ENCODE measurements around the gene MRPL1.

MRPL1 gene

GRCh38 chr4:77862478-77863216 lies at the start of gene MRPL1 (continued):
- no peak for TF ChIP-seq BCL6B (tag by site-specific recombination; IDR thresholded peaks at IDR 0.05)
- peak; percentile 80 for TF ChIP-seq SP7 (tag by site-specific recombination; IDR thresholded peaks at IDR 0.05)
- TF ChIP-seq ZNF366 (tag by site-specific recombination; conservative IDR thresholded peaks at IDR 0.05) = peak; percentile 86
- peak; percentile 88 for TF ChIP-seq ZNF335 (tag by site-specific recombination; conservative IDR thresholded peaks at IDR 0.05)
- TF ChIP-seq ZSCAN18 (tag by site-specific recombination; IDR thresholded peaks at IDR 0.05) = no peak; the same call in 1 of the 2 replicates
- TF ChIP-seq ZNF623 (tag by site-specific recombination; IDR thresholded peaks at IDR 0.05) = 0 out of 2 replicates have a peak, but pooled peaks have one; percentile 12
- peak; percentile 75; the same call in 1 of the 2 replicates for TF ChIP-seq ZNF610 (tag by site-specific recombination; IDR thresholded peaks at IDR 0.05; ENCODE audit: borderline replicate concordance)
- TF ChIP-seq KLF16 (tag by site-specific recombination; IDR thresholded peaks at IDR 0.05) = peak; percentile 86
- TF ChIP-seq, protein P1, sequence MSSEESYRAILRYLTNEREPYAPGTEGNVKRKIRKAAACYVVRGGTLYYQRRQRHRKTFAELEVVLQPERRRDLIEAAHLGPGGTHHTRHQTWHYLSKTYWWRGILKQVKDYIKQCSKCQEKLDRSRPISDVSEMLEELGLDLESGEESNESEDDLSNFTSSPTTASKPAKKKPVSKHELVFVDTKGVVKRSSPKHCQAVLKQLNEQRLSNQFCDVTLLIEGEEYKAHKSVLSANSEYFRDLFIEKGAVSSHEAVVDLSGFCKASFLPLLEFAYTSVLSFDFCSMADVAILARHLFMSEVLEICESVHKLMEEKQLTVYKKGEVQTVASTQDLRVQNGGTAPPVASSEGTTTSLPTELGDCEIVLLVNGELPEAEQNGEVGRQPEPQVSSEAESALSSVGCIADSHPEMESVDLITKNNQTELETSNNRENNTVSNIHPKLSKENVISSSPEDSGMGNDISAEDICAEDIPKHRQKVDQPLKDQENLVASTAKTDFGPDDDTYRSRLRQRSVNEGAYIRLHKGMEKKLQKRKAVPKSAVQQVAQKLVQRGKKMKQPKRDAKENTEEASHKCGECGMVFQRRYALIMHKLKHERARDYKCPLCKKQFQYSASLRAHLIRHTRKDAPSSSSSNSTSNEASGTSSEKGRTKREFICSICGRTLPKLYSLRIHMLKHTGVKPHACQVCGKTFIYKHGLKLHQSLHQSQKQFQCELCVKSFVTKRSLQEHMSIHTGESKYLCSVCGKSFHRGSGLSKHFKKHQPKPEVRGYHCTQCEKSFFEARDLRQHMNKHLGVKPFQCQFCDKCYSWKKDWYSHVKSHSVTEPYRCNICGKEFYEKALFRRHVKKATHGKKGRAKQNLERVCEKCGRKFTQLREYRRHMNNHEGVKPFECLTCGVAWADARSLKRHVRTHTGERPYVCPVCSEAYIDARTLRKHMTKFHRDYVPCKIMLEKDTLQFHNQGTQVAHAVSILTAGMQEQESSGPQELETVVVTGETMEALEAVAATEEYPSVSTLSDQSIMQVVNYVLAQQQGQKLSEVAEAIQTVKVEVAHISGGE (tag by site-specific recombination; conservative IDR thresholded peaks at IDR 0.05; ENCODE audit: low read depth) = peak; percentile 99
- no peak for TF ChIP-seq ZNF19 (tag by site-specific recombination; IDR thresholded peaks at IDR 0.05; ENCODE audit: low read depth)
- peak; percentile 88 for TF ChIP-seq ZBTB20 (tag by site-specific recombination; IDR thresholded peaks at IDR 0.05)
- peak; percentile 83; the same call in 1 of the 2 replicates for TF ChIP-seq ZNF184 (tag by site-specific recombination; IDR thresholded peaks at IDR 0.05)
- peak; percentile 96 for TF ChIP-seq YY1 (tag by site-specific recombination; IDR thresholded peaks at IDR 0.05)
- TF ChIP-seq IKZF3 (tag by site-specific recombination; IDR thresholded peaks at IDR 0.05) = peak; percentile 46; the same call in 1 of the 2 replicates
- no peak for TF ChIP-seq ZNF621 (tag by site-specific recombination; IDR thresholded peaks at IDR 0.05)
- peak; percentile 34; the same call in 1 of the 2 replicates for TF ChIP-seq KLF1 (tag by site-specific recombination; IDR thresholded peaks at IDR 0.05)
- TF ChIP-seq, protein P2, sequence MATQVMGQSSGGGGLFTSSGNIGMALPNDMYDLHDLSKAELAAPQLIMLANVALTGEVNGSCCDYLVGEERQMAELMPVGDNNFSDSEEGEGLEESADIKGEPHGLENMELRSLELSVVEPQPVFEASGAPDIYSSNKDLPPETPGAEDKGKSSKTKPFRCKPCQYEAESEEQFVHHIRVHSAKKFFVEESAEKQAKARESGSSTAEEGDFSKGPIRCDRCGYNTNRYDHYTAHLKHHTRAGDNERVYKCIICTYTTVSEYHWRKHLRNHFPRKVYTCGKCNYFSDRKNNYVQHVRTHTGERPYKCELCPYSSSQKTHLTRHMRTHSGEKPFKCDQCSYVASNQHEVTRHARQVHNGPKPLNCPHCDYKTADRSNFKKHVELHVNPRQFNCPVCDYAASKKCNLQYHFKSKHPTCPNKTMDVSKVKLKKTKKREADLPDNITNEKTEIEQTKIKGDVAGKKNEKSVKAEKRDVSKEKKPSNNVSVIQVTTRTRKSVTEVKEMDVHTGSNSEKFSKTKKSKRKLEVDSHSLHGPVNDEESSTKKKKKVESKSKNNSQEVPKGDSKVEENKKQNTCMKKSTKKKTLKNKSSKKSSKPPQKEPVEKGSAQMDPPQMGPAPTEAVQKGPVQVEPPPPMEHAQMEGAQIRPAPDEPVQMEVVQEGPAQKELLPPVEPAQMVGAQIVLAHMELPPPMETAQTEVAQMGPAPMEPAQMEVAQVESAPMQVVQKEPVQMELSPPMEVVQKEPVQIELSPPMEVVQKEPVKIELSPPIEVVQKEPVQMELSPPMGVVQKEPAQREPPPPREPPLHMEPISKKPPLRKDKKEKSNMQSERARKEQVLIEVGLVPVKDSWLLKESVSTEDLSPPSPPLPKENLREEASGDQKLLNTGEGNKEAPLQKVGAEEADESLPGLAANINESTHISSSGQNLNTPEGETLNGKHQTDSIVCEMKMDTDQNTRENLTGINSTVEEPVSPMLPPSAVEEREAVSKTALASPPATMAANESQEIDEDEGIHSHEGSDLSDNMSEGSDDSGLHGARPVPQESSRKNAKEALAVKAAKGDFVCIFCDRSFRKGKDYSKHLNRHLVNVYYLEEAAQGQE (tag by site-specific recombination; IDR thresholded peaks at IDR 0.05) = 0 out of 2 replicates have a peak, but pooled peaks have one; percentile 18
- TF ChIP-seq ZSCAN30 (tag by site-specific recombination; IDR thresholded peaks at IDR 0.05) = peak; percentile 83
- peak; percentile 39; the same call in 1 of the 2 replicates for TF ChIP-seq ZNF785 (tag by site-specific recombination; IDR thresholded peaks at IDR 0.05)
- peak; percentile 84; the same call in 1 of the 2 replicates for TF ChIP-seq ZSCAN5A (tag by site-specific recombination; IDR thresholded peaks at IDR 0.05)
- peak; percentile 60; the same call in 1 of the 2 replicates for TF ChIP-seq KLF9 (tag by site-specific recombination; IDR thresholded peaks at IDR 0.05; ENCODE audit: low read depth)
- TF ChIP-seq, protein P3, sequence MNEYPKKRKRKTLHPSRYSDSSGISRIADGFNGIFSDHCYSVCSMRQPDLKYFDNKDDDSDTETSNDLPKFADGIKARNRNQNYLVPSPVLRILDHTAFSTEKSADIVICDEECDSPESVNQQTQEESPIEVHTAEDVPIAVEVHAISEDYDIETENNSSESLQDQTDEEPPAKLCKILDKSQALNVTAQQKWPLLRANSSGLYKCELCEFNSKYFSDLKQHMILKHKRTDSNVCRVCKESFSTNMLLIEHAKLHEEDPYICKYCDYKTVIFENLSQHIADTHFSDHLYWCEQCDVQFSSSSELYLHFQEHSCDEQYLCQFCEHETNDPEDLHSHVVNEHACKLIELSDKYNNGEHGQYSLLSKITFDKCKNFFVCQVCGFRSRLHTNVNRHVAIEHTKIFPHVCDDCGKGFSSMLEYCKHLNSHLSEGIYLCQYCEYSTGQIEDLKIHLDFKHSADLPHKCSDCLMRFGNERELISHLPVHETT (tag by site-specific recombination; IDR thresholded peaks at IDR 0.05) = peak; percentile 91
- TF ChIP-seq ZNF26 (tag by site-specific recombination; IDR thresholded peaks at IDR 0.05) = no peak
